ENCODE measurements around the gene STK25. TPM values are rescaled to one million over a fixed set of nuclear protein-coding genes. Genes with fewer than 3 reads are reported as not detected.

Gene STK25
- total and polyA plus RNA-seq, 2 donors (not counting 3 experiments of a cell fraction or from before 2014, with no cell fraction given): 286 to 715 TPM

DNA sequence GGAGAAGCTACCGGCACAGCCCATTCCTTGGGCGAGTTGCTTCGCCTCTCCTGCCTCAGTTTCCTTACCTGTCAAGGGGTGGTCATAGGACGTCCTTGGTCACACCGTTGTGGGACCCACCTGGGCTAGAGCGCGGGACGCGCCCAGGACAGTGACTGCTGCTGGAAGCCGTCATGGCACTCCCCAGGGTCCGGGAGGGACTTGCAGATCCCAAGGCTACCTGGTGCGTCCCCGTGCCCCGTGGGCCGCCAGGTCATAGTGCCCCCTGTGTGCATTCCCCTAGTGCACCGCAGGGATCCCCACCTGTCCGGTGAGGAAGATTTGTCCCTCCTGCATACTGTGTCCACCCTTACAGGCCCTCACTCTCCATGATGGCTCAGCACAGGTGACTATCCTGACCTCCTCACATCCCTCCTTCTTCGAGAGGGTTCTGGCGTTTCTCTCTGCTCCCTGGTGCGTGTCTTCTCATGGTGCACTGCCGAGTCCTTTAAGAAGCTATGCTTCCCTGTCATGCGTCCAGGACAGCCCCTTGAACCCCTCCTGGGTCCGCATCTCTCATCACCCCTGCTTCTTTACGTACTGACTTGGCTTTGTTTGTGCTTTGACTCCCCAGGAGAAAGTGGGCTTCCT lies 886 bp upstream of the STK25 start:
- peaks cover 36% of the 10 kb centered on the region for H3K79me2 ChIP-seq (ENCODE audit: control insufficient read depth, insufficient read depth, low read length)
- ChIA-PET POLR2A (no interaction called here), CTCF (no interaction called here)
- H3K4me2 ChIP-seq (ENCODE audit: insufficient read depth, low read length): peak overlapping the region; percentile 18
- no peaks in the 10 kb centered on the region for H3K27me3 ChIP-seq (ENCODE audit: control insufficient read depth in 2 of 2, insufficient read depth in 2 of 2, low read length in 2 of 2)
- intact Hi-C loops (cut with micrococcal nuclease): loop anchor here (2.0 to 10.0 kb wide), 4 partner anchors 150 to 366 kb away; partner anchors contain the start of genes D2HGDH and FARP2
- BruUV-seq (replicated peaks): TSS peak; percentile 51
- FAIRE-seq: no peak
- no peaks in the 10 kb centered on the region for H3K9me3 ChIP-seq (replicated peaks; ENCODE audit: control insufficient read depth, insufficient read depth, low read length)
- H3K4me3 ChIP-seq (replicated peaks in 1 of 3; ENCODE audit: insufficient read depth in 1 of 3, low read depth in 1 of 3, low read length in 3 of 3): peak overlapping the region in 2 of 3 experiments; percentile 3 to 40
- peak; percentile 18 for DNase-seq (ENCODE audit: low read depth, low spot score)
- no peaks in the 10 kb centered on the region for H4K20me1 ChIP-seq (replicated peaks; ENCODE audit: control insufficient read depth, extremely low read depth, insufficient read depth, low read length)
- peak overlapping the region; percentile 40 for H3K9ac ChIP-seq (replicated peaks; ENCODE audit: extremely low read depth, insufficient read depth, low read length)
- H3K4me1 ChIP-seq (ENCODE audit: control insufficient read depth, extremely low read depth, insufficient read depth, low read length): peaks cover 16% of the 10 kb centered on the region
- no peaks in the 10 kb centered on the region for H3K36me3 ChIP-seq (ENCODE audit: control insufficient read depth in 2 of 2, extremely low read depth in 1 of 2, insufficient read depth in 2 of 2, low read length in 2 of 2)
- peak overlapping the region; percentile 14 for H3K27ac ChIP-seq (ENCODE audit: insufficient read depth, low read depth, low read length)
- peak overlapping the region; percentile 51 for H2AFZ ChIP-seq (ENCODE audit: low read depth, low read length)
- dilution Hi-C loops (cut with MboI; ENCODE audit: extremely low pct_ligation_motif_present, low sequenced_read_pairs): no loop called here
- no peaks in the 10 kb centered on the region for H3K9me1 ChIP-seq (replicated peaks; ENCODE audit: control insufficient read depth, extremely low read depth, insufficient read depth, low read length)
- TF ChIP-seq, protein P1, sequence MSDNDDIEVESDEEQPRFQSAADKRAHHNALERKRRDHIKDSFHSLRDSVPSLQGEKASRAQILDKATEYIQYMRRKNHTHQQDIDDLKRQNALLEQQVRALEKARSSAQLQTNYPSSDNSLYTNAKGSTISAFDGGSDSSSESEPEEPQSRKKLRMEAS (IDR thresholded peaks at IDR 0.05; ENCODE audit: insufficient read depth, insufficient read length): no peak
- TF ChIP-seq GATA2 (IDR thresholded peaks at IDR 0.05; ENCODE audit: insufficient read depth, insufficient read length, low read depth, low read length): no peak
- no peak for TF ChIP-seq FOS (IDR thresholded peaks at IDR 0.05; ENCODE audit: borderline replicate concordance, insufficient read depth, low read length)
- TF ChIP-seq, protein P2, sequence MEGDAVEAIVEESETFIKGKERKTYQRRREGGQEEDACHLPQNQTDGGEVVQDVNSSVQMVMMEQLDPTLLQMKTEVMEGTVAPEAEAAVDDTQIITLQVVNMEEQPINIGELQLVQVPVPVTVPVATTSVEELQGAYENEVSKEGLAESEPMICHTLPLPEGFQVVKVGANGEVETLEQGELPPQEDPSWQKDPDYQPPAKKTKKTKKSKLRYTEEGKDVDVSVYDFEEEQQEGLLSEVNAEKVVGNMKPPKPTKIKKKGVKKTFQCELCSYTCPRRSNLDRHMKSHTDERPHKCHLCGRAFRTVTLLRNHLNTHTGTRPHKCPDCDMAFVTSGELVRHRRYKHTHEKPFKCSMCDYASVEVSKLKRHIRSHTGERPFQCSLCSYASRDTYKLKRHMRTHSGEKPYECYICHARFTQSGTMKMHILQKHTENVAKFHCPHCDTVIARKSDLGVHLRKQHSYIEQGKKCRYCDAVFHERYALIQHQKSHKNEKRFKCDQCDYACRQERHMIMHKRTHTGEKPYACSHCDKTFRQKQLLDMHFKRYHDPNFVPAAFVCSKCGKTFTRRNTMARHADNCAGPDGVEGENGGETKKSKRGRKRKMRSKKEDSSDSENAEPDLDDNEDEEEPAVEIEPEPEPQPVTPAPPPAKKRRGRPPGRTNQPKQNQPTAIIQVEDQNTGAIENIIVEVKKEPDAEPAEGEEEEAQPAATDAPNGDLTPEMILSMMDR (IDR thresholded peaks at IDR 0.05; ENCODE audit: extremely low read depth in 1 of 2, insufficient read depth in 1 of 2, low read depth in 1 of 2, low read length in 2 of 2): no peak
- TF ChIP-seq POLR2AphosphoS5 (IDR thresholded peaks at IDR 0.05; ENCODE audit: insufficient read depth, low read depth, low read length): no peak
- no peak for TF ChIP-seq POLR2A (IDR thresholded peaks at IDR 0.05; ENCODE audit: low read depth, low read length)
- TF ChIP-seq JUN (IDR thresholded peaks at IDR 0.05; ENCODE audit: borderline replicate concordance, insufficient read depth, insufficient read length, low read depth): no peak
- TF ChIP-seq EZH2 (IDR thresholded peaks at IDR 0.05; ENCODE audit: borderline replicate concordance, low read depth, low read length, severe bottlenecking): no peak
- TF ChIP-seq MYC (IDR thresholded peaks at IDR 0.05; ENCODE audit: low read depth, low read length): no peak
